Measurements from ENCODE around the gene C20orf141. TPM values are rescaled to one million over a fixed set of nuclear protein-coding genes. Genes with fewer than 3 reads are reported as not detected.

C20orf141 gene
- total and polyA plus RNA-seq, 2 of the 4 experiments (the other 2 are of a cell fraction), result 0.36 to 0.91 TPM

GRCh38 chr20:2775139-2775538 lies 39.6 kb upstream of the C20orf141 start:
- 50% methylated on average over 1 of the region's 3 CpGs; no CpG with 5 or more reads in 1 of the 2 experiments for whole genome bisulfite sequencing, 2 experiments (ENCODE audit: extremely low coverage in 2 of 2, insufficient read length in 1 of 2)
- in situ Hi-C loops (cut with MboI; ENCODE audit: low sequenced_read_pairs) (no loop called here), intact Hi-C loops (cut with micrococcal nuclease) (no loop called here), dilution Hi-C loops (cut with HindIII; ENCODE audit: low sequenced_read_pairs, unreplicated experiment) (no loop called here)
- no peak overlapping the region for H2AK9ac ChIP-seq (replicated peaks; ENCODE audit: low read depth, low read length, poor library complexity)
- no peak overlapping the region for H4K8ac ChIP-seq (ENCODE audit: low read depth in 2 of 2, low read length in 2 of 2)
- H3K56ac ChIP-seq (ENCODE audit: extremely low read depth, insufficient read depth, low read length), result no peak overlapping the region
- H3K36me3 ChIP-seq (ENCODE audit: control insufficient read depth, insufficient read depth, low read length), result no peaks in the 10 kb centered on the region
- H2AFZ ChIP-seq (replicated peaks; ENCODE audit: low read length, poor library complexity), result no peak overlapping the region
- no peak for ATAC-seq (ENCODE audit: low read depth)
- H2BK5ac ChIP-seq (ENCODE audit: low read depth, low read length, poor library complexity, severe bottlenecking), result no peak overlapping the region
- H3K9me1 ChIP-seq (ENCODE audit: insufficient read depth, low read length), result no peaks in the 10 kb centered on the region
- H3K18ac ChIP-seq (ENCODE audit: low read depth, low read length), result no peak overlapping the region
- H3K4me1 ChIP-seq (ENCODE audit: control insufficient read depth, insufficient read depth, low read length), result no peaks in the 10 kb centered on the region
- ChIA-PET POLR2A (ENCODE audit: unreplicated experiment) (no interaction called here), CTCF (interaction anchor here (0.7 kb wide), 1 partner anchor 224 kb away, joined by 3 read pairs; no protein-coding TSS in a partner anchor)
- H3K4ac ChIP-seq (ENCODE audit: low read depth, low read length), result no peak overlapping the region
- BruUV-seq (replicated peaks), result no TSS peak
- no peak overlapping the region for H2BK120ac ChIP-seq (ENCODE audit: low read depth, low read length)
- H3K27me3 ChIP-seq (ENCODE audit: control insufficient read depth, insufficient read depth, low read length), result peaks cover 3% of the 10 kb centered on the region
- H4K91ac ChIP-seq (ENCODE audit: insufficient read depth, low read depth, low read length), result no peak overlapping the region
- H2AK5ac ChIP-seq (ENCODE audit: low read depth, low read length), result no peak overlapping the region
- H3K79me1 ChIP-seq (ENCODE audit: low read depth in 1 of 2, low read length in 2 of 2), result no peaks in the 10 kb centered on the region
- no peak overlapping the region for H2BK20ac ChIP-seq (ENCODE audit: low read depth, low read length)
- no peaks in the 10 kb centered on the region for H4K20me1 ChIP-seq (ENCODE audit: insufficient read depth, low read length)
- peaks cover 6% of the 10 kb centered on the region for H3K9me3 ChIP-seq (ENCODE audit: control insufficient read depth, insufficient read depth, low read length)
- no peak overlapping the region for H3K27ac ChIP-seq (ENCODE audit: insufficient read depth, low read length)
- H2BK15ac ChIP-seq (ENCODE audit: low read depth, low read length), result no peak overlapping the region
- TF ChIP-seq FOS (IDR thresholded peaks at IDR 0.05; ENCODE audit: low read depth, low read length), result no peak
- no peak for TF ChIP-seq MAZ (IDR thresholded peaks at IDR 0.05; ENCODE audit: borderline replicate concordance, low read depth, low read length)
- no peak for TF ChIP-seq MAFK (IDR thresholded peaks at IDR 0.05; ENCODE audit: low read depth, low read length)
- H3K14ac ChIP-seq (replicated peaks; ENCODE audit: low read depth, low read length), result no peak overlapping the region
- DNase-seq, result no peak
- H3K4me3 ChIP-seq (ENCODE audit: insufficient read depth, low read depth, low read length), result no peak overlapping the region
- no peak overlapping the region for H3K4me2 ChIP-seq (ENCODE audit: low read depth, low read length)
- no peak overlapping the region for H3K23ac ChIP-seq (ENCODE audit: low read depth, low read length)
- H4K5ac ChIP-seq (ENCODE audit: low read depth, low read length), result no peak overlapping the region
- H3K9ac ChIP-seq (ENCODE audit: low read depth, low read length), result no peak overlapping the region
